ENCODE results near the gene ABAT.

Gene ABAT

DNA sequence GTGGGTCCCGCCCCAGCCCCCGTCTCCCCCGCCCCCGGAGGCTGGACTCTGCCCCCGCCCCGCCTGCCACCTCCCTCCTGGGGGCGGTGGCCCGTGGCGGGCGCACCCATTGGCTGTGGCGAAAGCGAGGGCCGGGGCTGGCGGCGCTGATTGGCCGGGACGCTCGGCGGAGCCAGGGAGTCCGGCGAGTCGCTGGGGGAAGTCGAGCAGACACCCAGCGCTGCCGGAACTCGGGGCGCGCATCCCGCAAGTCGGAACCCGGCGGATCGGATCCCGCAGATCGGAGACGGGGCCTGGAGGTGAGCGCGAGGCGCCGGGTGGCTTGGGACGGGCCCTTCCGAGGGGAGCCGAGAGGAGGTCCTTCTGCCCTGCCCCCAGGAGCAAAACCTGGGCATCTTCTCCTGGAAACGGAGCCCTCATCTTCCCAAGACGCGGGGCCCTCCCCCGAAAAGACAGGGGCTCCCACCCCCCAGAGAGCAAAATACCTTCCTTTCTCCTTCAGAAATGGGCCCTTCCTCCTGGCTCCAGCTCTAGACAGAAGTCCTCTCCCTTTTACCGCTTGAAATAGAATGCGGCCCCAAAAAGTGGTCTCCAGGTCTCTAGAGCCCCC, at the start of gene ABAT:
Gene ABAT (plus strand): TSS at position 205 of the 610 bp plus-strand sequence. CDS start 61,123 bp downstream, outside the sequence.
- peak; percentile 97 for DNase-seq (ENCODE audit: low spot score)
- ChIA-PET POLR2A (ENCODE audit: low non-redundant PET) (no interaction called here), CTCF (interaction anchor here (1.2 to 1.9 kb wide), 2 partner anchors 14 to 117 kb away, joined by 3 to 4 read pairs; no protein-coding TSS in a partner anchor)
- H3K27ac ChIP-seq = no peak within 1 kb of the TSS
- TF ChIP-seq, protein P1, sequence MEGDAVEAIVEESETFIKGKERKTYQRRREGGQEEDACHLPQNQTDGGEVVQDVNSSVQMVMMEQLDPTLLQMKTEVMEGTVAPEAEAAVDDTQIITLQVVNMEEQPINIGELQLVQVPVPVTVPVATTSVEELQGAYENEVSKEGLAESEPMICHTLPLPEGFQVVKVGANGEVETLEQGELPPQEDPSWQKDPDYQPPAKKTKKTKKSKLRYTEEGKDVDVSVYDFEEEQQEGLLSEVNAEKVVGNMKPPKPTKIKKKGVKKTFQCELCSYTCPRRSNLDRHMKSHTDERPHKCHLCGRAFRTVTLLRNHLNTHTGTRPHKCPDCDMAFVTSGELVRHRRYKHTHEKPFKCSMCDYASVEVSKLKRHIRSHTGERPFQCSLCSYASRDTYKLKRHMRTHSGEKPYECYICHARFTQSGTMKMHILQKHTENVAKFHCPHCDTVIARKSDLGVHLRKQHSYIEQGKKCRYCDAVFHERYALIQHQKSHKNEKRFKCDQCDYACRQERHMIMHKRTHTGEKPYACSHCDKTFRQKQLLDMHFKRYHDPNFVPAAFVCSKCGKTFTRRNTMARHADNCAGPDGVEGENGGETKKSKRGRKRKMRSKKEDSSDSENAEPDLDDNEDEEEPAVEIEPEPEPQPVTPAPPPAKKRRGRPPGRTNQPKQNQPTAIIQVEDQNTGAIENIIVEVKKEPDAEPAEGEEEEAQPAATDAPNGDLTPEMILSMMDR (conservative IDR thresholded peaks at IDR 0.05; ENCODE audit: low read depth) = no peak

DNA sequence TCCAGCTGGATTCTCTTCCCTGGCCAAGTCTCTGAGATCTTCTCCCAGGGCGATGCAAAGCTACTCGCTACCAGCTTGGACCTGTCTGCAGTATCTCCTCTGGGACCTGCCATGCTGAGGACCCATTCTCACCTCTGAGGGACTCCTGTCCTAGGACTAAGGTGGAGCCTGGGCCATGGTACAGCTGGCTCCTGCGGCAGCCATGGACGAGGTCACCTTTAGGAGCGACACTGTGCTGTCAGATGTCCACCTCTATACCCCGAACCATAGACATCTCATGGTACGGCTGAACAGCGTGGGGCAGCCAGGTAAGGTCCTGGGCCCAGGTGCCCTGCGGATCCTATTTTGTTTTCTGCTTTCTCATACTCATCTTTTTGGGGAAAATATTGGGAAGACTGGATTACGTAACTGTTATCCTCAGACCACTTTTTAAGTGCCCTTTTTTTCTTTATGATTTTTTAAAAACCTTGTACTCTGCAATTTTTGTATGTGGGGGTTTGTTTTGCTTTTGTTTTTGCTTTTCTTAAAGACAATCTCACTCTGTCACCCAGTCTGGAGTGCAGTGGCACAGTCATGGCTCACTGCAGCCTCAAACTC, 48.8 kb upstream of the ABAT start:
- TF ChIP-seq, protein P1 (conservative IDR thresholded peaks at IDR 0.05; ENCODE audit: low read depth) = no peak
- H3K27ac ChIP-seq = no peak overlapping the region
- CTCF ChIA-PET = no interaction called here
- POLR2A ChIA-PET (ENCODE audit: low non-redundant PET) = no interaction called here
- no peak for DNase-seq (ENCODE audit: low spot score)

- H3K27ac ChIP-seq = no peak overlapping the region
- ChIA-PET POLR2A (ENCODE audit: low non-redundant PET) (no interaction called here), CTCF (no interaction called here)
- no peak for DNase-seq (ENCODE audit: low spot score)
- TF ChIP-seq, protein P1 (conservative IDR thresholded peaks at IDR 0.05; ENCODE audit: low read depth) = no peak
Measured at GRCh38 chr16:8626946-8627345, 47.5 kb upstream of the ABAT start.

- POLR2A ChIA-PET (ENCODE audit: low non-redundant PET) = no interaction called here
- no peak overlapping the region for H3K27ac ChIP-seq
- DNase-seq (ENCODE audit: low spot score) = no peak
- CTCF ChIA-PET = interaction anchor here (1.0 kb wide), 1 partner anchor 55 kb away, joined by 4 read pairs; no protein-coding TSS in a partner anchor
- TF ChIP-seq, protein P1 (conservative IDR thresholded peaks at IDR 0.05; ENCODE audit: low read depth) = no peak
Measured at GRCh38 chr16:8627456-8627855, 47.0 kb upstream of the ABAT start.

GRCh38 chr16:8628981-8629725, 45.3 kb upstream of the ABAT start:
- DNase-seq (ENCODE audit: low spot score) = no peak
- no peak overlapping the region for H3K27ac ChIP-seq
- TF ChIP-seq, protein P1 (conservative IDR thresholded peaks at IDR 0.05; ENCODE audit: low read depth) = no peak
- POLR2A ChIA-PET (ENCODE audit: low non-redundant PET) = no interaction called here
- CTCF ChIA-PET = no interaction called here

DNA sequence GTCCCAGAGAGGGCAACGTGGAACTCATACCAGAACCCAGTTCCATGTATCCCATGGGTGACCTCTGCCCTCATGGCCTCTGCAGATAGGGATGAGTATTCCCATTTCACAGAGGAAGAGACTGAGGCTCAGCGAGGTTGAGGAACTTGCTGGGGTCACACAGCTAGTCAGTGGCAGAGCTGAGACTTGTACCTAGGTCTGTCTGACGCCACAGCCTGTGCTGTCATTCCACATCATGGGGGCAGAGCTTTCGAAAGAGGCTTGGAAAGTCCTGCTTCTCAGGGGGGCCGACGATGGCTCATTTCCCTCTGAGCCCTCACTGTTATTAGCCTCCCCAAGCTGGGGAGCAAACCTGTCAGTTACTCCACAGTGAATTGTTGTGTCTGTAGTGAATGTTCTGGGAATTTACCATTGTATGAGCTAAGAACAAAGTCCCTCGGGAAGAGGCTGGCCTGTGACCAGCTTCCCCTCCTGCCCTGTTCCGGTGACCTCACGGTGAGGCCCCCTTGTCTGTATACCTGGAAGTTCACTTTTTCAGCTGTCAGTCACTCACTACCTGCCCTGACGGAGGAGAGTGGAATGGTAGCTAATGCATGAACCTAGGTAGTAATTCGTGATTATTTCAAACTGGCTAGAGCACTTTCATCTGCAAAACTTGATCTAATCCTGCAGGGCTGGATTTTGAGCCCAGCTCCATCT, 44.0 kb upstream of the ABAT start:
- CTCF ChIA-PET = interaction anchor here (0.6 kb wide), 1 partner anchor 63 kb away, joined by 3 read pairs; no protein-coding TSS in a partner anchor
- no peak overlapping the region for H3K27ac ChIP-seq
- no peak for DNase-seq (ENCODE audit: low spot score)
- POLR2A ChIA-PET (ENCODE audit: low non-redundant PET) = no interaction called here
- TF ChIP-seq, protein P1 (conservative IDR thresholded peaks at IDR 0.05; ENCODE audit: low read depth) = no peak
